GM12875 (cell line): ENCODE results near the gene MATN4.

Experiments
- H3K4me3 ChIP-seq: one replicate; pipeline ENCODE4 v1.5.1; 2011; ENCODE audit warnings: low read depth, low read length, control low read depth
- CTCF ChIP-seq: IDR thresholded peaks from 2 replicates; pipeline ENCODE4 v1.5.1; 2011; ENCODE audit warnings: low read depth, mild to moderate bottlenecking, control low read depth, inconsistent platforms, low read length, moderate library complexity, borderline replicate concordance; ENCODE audit not compliant: insufficient read depth

Gene MATN4

DNA sequence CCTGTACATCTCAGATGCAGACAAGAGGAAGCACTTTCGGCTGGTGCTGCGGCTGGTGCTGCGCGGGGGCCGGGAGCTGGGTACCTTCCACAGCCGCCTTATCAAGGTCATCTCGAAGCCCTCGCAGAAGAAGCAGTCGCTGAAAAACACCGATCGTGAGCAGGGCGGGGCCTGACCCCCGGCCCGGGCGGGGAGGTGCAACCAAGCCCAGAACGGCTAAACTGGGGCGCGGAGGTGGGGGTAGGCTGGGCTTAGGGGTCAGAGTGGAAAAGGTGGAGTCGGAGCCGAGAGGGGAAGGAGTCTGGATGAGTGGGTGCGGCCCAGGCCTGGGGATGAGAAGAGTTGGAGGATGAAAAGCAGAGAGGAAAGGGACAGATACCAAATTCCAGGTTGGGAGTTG, 4.1 kb upstream of the MATN4 start:
- no peak for TF ChIP-seq CTCF
- H3K4me3 ChIP-seq = no peak overlapping the region

DNA sequence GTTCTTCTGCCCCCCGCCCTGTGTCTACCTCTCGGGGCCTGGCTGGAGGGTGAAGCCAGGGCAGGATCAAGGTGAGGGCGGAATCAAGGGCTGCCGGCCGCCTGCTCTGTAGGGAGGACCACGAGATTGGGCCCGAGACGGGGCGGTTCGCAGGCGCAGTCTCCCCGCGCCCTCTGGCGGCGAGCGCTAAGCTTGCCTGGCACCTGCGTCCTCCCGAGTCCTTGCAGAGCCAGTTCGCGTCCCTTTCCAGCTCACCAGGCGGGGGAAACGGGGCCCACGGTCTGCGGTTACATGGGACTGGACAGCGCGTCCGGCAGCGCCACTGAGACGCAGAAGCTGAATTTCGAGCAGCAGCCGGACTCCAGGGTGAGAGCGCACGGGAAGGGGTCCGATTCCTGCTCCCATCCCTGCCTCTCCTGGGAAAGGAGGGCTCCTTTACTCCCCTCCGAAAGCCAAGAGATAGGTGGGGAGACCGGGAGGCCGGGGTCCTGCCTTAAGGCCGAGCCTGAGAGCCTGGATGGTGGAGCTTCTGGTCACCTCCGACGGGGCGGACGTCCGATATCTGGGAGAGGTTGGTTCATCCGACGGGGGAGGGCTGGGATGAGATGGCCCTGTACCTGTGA, 3.6 kb upstream of the MATN4 start:
- no peak overlapping the region for H3K4me3 ChIP-seq
- peak; percentile 96 for TF ChIP-seq CTCF

GRCh38 chr20:45309075-45309474, 976 bp upstream of the MATN4 start:
- no peak for TF ChIP-seq CTCF
- H3K4me3 ChIP-seq = no peak overlapping the region

DNA sequence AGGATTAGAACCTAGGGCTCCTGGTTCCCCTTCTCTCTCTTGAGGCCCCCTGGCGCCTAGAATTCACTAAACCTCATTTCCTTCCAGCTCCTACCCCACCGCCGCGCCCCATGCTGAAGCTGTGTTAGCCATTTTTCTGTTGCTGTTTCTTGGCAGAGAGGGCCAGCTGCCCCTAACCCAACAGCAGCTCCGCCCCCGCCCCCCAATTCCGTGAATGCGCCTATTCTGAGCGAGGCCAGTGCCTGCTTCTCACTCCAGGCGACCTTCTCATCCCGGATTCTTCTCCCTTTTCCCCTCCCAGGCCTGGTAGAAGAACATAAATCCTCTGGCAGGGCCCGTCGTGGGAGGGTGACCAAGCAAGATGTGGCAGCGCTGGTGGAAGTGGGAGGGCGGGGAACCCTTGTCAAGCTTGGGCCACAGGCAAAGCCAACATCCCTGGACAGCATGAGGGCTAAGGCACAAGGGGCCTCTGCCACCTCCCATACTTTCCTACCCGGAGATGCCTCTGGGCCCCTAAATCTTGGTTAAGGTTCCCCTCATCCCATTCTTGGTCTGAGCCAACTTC, 941 bp downstream of the MATN4 start:
- H3K4me3 ChIP-seq = no peak overlapping the region
- TF ChIP-seq CTCF = no peak

DNA sequence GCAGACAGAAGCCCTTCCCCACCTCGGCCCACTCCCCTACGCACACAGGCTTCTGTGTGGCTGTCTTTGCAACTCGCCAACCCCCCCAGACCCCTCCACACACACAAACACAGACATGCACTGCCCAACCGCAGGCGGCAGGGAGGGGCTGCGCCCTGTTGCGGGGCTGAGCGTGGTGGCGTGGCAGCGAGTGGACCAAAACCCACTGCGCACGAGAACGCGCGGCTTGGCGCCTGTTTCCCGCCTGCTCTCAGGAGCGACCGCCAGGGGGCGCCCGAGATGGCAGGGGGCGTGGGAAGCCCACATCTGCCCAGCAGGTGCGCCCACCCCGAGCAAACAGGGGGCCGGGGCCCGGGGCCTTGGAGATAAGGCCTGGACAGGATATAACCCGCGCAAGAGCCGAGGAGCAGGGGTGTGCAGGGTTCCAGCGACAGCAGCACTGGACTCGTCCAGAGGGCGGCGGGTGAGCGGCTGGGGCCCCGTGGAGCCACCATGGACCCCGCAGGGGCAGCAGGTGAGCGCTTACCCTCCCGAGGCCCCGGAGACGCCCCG, 1.6 kb downstream of the MATN4 start, which contains the start of gene RBPJL:
RBPJL (plus strand) TSS at position 410 of the 552 bp plus-strand sequence; CDS start at position 493, 83 bp downstream.
- no peak within 1 kb of the TSS for H3K4me3 ChIP-seq
- TF ChIP-seq CTCF = peak; percentile 79

DNA sequence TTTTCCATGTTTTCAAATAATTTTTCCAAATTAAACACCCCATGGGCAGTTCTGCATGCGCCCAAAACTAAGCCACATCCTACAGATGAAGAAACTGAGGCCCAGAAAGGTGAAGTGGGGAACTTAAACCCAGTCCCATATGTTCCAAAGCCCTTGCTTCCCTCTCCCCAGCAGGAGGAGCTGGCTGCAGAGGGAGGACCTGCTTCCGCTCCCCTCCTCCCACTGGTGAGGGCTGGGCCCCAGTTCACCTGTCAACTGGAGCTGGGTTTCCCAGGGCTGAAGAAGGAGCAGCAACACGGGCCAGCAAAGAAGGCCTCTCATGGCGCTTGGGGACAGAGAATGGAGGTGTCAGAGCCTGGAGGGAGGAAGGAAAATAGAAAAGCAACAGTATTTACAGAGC, 2.8 kb downstream of the MATN4 start:
- TF ChIP-seq CTCF = no peak
- H3K4me3 ChIP-seq = no peak overlapping the region

DNA sequence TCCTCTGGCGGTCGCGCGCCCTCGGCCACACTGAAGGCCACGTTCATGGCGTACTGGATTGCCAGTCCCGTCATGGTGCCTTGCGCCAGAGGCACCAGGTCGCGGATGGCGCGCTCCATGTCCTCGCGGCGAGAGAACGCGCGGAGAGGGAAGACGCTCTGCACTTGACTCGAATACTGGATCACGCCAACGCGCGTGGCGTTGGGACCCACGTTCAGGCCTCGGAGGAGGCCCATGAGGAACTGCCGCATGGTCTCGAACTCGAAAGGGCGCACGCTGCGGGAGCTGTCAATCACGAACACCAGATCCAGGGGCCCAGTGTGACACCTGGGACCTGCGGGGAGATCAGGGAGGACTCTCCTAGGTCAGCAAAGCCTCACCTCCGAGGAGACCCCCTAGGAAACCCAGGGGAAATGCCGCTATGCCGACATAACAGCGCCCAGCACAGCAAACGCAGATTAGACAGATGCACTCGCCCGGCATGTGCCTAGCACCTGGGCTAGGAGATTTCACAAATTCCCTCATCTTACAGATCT, 3.6 kb downstream of the MATN4 start:
- no peak for TF ChIP-seq CTCF
- no peak overlapping the region for H3K4me3 ChIP-seq
